WTC11 (cell line): ENCODE results near the gene TGM2.

Source experiments
- ETV6 ChIP-seq: sonication (generic); formaldehyde crosslinking; IDR thresholded peaks from 2 replicates; pipeline ENCODE4 v1.8.1; 2022; ENCODE audit warnings: mild to moderate bottlenecking, missing genetic modification reagents
- JAZF1 ChIP-seq: fragments of 250-450 bp; sonication (Bioruptor Pico); IDR thresholded peaks from 2 replicates; pipeline ENCODE4 v1.9.0; 2021; ENCODE audit warnings: moderate library complexity, mild to moderate bottlenecking, inconsistent platforms
- MXD4 ChIP-seq: fragments of 250-450 bp; sonication (Bioruptor Pico); IDR thresholded peaks from 2 replicates; pipeline ENCODE4 v1.8.0; 2021; ENCODE audit warnings: mild to moderate bottlenecking, moderate library complexity, borderline replicate concordance
- NFYB ChIP-seq: sonication (generic); formaldehyde crosslinking; conservative IDR thresholded peaks from 2 replicates; pipeline ENCODE4 v1.8.0; 2022; ENCODE audit warnings: low read depth, missing genetic modification reagents
- RELA ChIP-seq: sonication (generic); formaldehyde crosslinking; IDR thresholded peaks from 2 replicates; pipeline ENCODE4 v1.8.1; 2022; ENCODE audit warnings: missing genetic modification reagents, mild to moderate bottlenecking, borderline replicate concordance
- TP53 ChIP-seq: sonication (generic); formaldehyde crosslinking; IDR thresholded peaks from 2 replicates; pipeline ENCODE4 v1.8.1; 2023; ENCODE audit warnings: mild to moderate bottlenecking, missing genetic modification reagents
- ZNF138 ChIP-seq: sonication (generic); formaldehyde crosslinking; conservative IDR thresholded peaks from 2 replicates; pipeline ENCODE4 v1.8.1; 2022; ENCODE audit warnings: mild to moderate bottlenecking, moderate library complexity, missing genetic modification reagents
- TF ChIP-seq, protein P1 (sequence below): sonication (generic); formaldehyde crosslinking; IDR thresholded peaks from 2 replicates; pipeline ENCODE4 v1.8.1; 2023; ENCODE audit warnings: mild to moderate bottlenecking, missing genetic modification reagents
- TF ChIP-seq, protein P2 (sequence below): fragments of 200-600 bp; IDR thresholded peaks from 2 replicates; pipeline ENCODE4 v1.8.0; 2022; ENCODE audit warnings: antibody characterized with exemption
- TF ChIP-seq, protein P3 (sequence below): sonication (generic); formaldehyde crosslinking; IDR thresholded peaks from 2 replicates; pipeline ENCODE4 v1.8.0; 2022; ENCODE audit warnings: mild to moderate bottlenecking, missing genetic modification reagents
- TF ChIP-seq, protein P4 (sequence below): sonication (generic); formaldehyde crosslinking; IDR thresholded peaks from 2 replicates; pipeline ENCODE4 v1.8.1; 2023; ENCODE audit warnings: mild to moderate bottlenecking, missing genetic modification reagents, moderate library complexity

DNA sequence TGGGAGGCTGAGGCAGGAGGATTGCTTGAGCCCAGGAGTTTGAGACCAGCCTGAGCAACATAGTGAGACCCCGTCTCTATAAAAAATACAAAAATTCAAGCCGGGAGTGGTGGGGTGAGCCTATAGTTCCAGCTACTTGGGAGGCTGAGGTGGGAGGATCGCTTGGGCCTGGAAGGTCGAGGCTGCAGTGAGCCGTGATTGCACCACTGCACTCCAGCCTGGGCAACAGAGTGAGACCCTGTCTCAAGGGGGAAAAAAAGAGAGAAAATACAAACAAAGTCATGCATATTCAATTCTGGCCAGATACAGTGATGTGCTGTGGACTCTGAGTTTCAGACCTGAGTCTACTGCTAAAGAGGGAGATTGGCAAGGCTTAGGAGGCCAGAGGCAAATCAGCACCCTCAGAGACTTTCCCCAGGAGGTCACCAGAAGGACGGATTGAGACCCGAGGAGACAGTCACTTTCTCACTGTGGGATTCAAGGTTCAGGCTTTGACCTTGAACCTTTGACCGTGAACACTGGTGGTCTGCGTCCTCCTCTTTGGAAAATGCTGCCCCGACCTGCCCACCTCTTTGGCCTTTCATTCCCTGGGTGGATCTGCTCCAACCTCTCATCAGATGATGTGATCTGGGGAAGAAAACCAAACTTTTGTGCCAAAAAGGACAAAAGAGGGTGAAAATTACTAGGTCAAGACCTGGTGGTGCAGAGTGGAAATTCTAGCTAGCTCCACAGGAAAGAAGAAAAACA lies 31.2 kb downstream of the TGM2 start:
- TF ChIP-seq, protein P1, sequence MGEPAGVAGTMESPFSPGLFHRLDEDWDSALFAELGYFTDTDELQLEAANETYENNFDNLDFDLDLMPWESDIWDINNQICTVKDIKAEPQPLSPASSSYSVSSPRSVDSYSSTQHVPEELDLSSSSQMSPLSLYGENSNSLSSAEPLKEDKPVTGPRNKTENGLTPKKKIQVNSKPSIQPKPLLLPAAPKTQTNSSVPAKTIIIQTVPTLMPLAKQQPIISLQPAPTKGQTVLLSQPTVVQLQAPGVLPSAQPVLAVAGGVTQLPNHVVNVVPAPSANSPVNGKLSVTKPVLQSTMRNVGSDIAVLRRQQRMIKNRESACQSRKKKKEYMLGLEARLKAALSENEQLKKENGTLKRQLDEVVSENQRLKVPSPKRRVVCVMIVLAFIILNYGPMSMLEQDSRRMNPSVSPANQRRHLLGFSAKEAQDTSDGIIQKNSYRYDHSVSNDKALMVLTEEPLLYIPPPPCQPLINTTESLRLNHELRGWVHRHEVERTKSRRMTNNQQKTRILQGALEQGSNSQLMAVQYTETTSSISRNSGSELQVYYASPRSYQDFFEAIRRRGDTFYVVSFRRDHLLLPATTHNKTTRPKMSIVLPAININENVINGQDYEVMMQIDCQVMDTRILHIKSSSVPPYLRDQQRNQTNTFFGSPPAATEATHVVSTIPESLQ (CRISPR knock-in tag): no peak
- TF ChIP-seq, protein P2, sequence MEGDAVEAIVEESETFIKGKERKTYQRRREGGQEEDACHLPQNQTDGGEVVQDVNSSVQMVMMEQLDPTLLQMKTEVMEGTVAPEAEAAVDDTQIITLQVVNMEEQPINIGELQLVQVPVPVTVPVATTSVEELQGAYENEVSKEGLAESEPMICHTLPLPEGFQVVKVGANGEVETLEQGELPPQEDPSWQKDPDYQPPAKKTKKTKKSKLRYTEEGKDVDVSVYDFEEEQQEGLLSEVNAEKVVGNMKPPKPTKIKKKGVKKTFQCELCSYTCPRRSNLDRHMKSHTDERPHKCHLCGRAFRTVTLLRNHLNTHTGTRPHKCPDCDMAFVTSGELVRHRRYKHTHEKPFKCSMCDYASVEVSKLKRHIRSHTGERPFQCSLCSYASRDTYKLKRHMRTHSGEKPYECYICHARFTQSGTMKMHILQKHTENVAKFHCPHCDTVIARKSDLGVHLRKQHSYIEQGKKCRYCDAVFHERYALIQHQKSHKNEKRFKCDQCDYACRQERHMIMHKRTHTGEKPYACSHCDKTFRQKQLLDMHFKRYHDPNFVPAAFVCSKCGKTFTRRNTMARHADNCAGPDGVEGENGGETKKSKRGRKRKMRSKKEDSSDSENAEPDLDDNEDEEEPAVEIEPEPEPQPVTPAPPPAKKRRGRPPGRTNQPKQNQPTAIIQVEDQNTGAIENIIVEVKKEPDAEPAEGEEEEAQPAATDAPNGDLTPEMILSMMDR: no peak
- TF ChIP-seq, protein P3, sequence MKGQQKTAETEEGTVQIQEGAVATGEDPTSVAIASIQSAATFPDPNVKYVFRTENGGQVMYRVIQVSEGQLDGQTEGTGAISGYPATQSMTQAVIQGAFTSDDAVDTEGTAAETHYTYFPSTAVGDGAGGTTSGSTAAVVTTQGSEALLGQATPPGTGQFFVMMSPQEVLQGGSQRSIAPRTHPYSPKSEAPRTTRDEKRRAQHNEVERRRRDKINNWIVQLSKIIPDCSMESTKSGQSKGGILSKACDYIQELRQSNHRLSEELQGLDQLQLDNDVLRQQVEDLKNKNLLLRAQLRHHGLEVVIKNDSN: no peak
- TF ChIP-seq ETV6 (CRISPR knock-in tag) (no peak), RELA (no peak), MXD4 (CRISPR knock-in tag) (no peak), JAZF1 (CRISPR knock-in tag) (no peak), TP53 (CRISPR knock-in tag) (no peak), NFYB (CRISPR knock-in tag) (no peak), ZNF138 (CRISPR knock-in tag) (no peak)
- TF ChIP-seq, protein P4, sequence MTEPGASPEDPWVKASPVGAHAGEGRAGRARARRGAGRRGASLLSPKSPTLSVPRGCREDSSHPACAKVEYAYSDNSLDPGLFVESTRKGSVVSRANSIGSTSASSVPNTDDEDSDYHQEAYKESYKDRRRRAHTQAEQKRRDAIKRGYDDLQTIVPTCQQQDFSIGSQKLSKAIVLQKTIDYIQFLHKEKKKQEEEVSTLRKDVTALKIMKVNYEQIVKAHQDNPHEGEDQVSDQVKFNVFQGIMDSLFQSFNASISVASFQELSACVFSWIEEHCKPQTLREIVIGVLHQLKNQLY (CRISPR knock-in tag): no peak
